H9 (cell line): ENCODE results near the gene OS9. TPM values are rescaled to one million over a fixed set of nuclear protein-coding genes. Genes with fewer than 3 reads are reported as not detected.

Experiments
- DNase-seq: peaks from one replicate; pipeline ENCODE4 v3.0.0-alpha.2; 2017
- H2AFZ ChIP-seq: one replicate; pipeline ENCODE4 v1.6.1; 2013; ENCODE audit warnings: mild to moderate bottlenecking, low read length, control low read depth, moderate library complexity
- H2AK5ac ChIP-seq: 2 replicates; pipeline ENCODE4 v1.6.1; 2013; ENCODE audit warnings: low read length, control low read depth, mixed read lengths; ENCODE audit not compliant: insufficient read length
- H2BK120ac ChIP-seq: one replicate; pipeline ENCODE4 v1.6.1; 2013; ENCODE audit warnings: low read depth, mild to moderate bottlenecking, low read length, control low read depth, inconsistent platforms; ENCODE audit not compliant: poor library complexity, severe bottlenecking
- H2BK12ac ChIP-seq: 2 replicates; pipeline ENCODE4 v1.6.1; 2013; ENCODE audit warnings: low read length, control low read depth, mixed read lengths, low read depth; ENCODE audit not compliant: insufficient read length
- H2BK15ac ChIP-seq: 2 replicates; pipeline ENCODE4 v1.6.1; 2013; ENCODE audit warnings: low read depth, low read length, control low read depth
- H2BK20ac ChIP-seq: one replicate; pipeline ENCODE4 v1.6.1; 2013; ENCODE audit warnings: low read depth, mild to moderate bottlenecking, low read length, control low read depth, inconsistent platforms; ENCODE audit not compliant: poor library complexity, severe bottlenecking
- H2BK5ac ChIP-seq: 2 replicates; pipeline ENCODE4 v1.6.1; 2013; ENCODE audit warnings: low read length, control low read depth, mixed read lengths; ENCODE audit not compliant: insufficient read length
- H3K14ac ChIP-seq: 2 replicates; pipeline ENCODE4 v1.6.1; 2013; ENCODE audit warnings: low read length, control low read depth; ENCODE audit not compliant: insufficient read depth
- H3K18ac ChIP-seq: 2 replicates; pipeline ENCODE4 v1.6.1; 2013; ENCODE audit warnings: low read depth, mild to moderate bottlenecking, mixed read lengths, low read length, control low read depth; ENCODE audit not compliant: insufficient read length
- H3K23ac ChIP-seq: 2 replicates; pipeline ENCODE4 v1.6.1; 2013; ENCODE audit warnings: low read length, control low read depth, mixed read lengths, low read depth; ENCODE audit not compliant: insufficient read length
- H3K23me2 ChIP-seq: 2 replicates; pipeline ENCODE4 v1.6.1; 2013; ENCODE audit warnings: low read depth, mild to moderate bottlenecking, mixed read lengths, low read length, control low read depth; ENCODE audit not compliant: insufficient read length, poor library complexity, severe bottlenecking
- H3K27ac ChIP-seq: 2 replicates; pipeline ENCODE4 v1.5.1; 2013; ENCODE audit warnings: low read length, control low read depth, mixed read lengths, low read depth; ENCODE audit not compliant: insufficient read length
- H3K27me3 ChIP-seq: 2 replicates; pipeline ENCODE4 v1.6.1; 2013; ENCODE audit warnings: low read length, control low read depth, inconsistent platforms; ENCODE audit not compliant: insufficient read depth
- H3K4ac ChIP-seq: 2 replicates; pipeline ENCODE4 v1.6.1; 2013; ENCODE audit warnings: low read depth, mild to moderate bottlenecking, control low read depth, inconsistent platforms, low read length, moderate library complexity
- H3K4me1 ChIP-seq: 2 replicates; pipeline ENCODE4 v1.6.1; 2013; ENCODE audit warnings: low read length, control low read depth, inconsistent platforms; ENCODE audit not compliant: insufficient read depth
- H3K4me2 ChIP-seq: 2 replicates; pipeline ENCODE4 v1.6.1; 2013; ENCODE audit warnings: low read length, control low read depth, mixed read lengths; ENCODE audit not compliant: insufficient read length, insufficient read depth
- H3K56ac ChIP-seq: 2 replicates; pipeline ENCODE4 v1.6.1; 2013; ENCODE audit warnings: low read depth, mild to moderate bottlenecking, mixed read lengths, low read length, control low read depth; ENCODE audit not compliant: insufficient read length
- H3K79me1 ChIP-seq: 2 replicates; pipeline ENCODE4 v1.6.1; 2013; ENCODE audit warnings: low read depth, mild to moderate bottlenecking, moderate library complexity, low read length, control low read depth, inconsistent platforms; ENCODE audit not compliant: insufficient read depth, poor library complexity, severe bottlenecking
- H3K79me2 ChIP-seq: 2 replicates; pipeline ENCODE4 v1.6.1; 2013; ENCODE audit warnings: low read length, control low read depth, inconsistent platforms; ENCODE audit not compliant: insufficient read depth
- H3K9ac ChIP-seq: 2 replicates; pipeline ENCODE4 v1.6.1; 2013; ENCODE audit warnings: low read length, control low read depth, mixed read lengths; ENCODE audit not compliant: insufficient read length; ENCODE audit errors: extremely low read depth
- H3K9me3 ChIP-seq: one replicate; pipeline ENCODE4 v1.6.1; 2013; ENCODE audit warnings: low read depth, low read length, inconsistent platforms; ENCODE audit not compliant: control insufficient read depth
- H3T11ph ChIP-seq: one replicate; pipeline ENCODE4 v1.6.1; 2013; ENCODE audit warnings: mild to moderate bottlenecking, low read length, control low read depth, inconsistent platforms
- H4K20me1 ChIP-seq: one replicate; pipeline ENCODE4 v1.6.1; 2013; ENCODE audit not compliant: control insufficient read depth, insufficient read length, insufficient read depth
- H4K5ac ChIP-seq: 2 replicates; pipeline ENCODE4 v1.6.1; 2013; ENCODE audit warnings: low read depth, mild to moderate bottlenecking, mixed read lengths, low read length, control low read depth; ENCODE audit not compliant: insufficient read length
- H4K8ac ChIP-seq: replicated peaks from 2 replicates; pipeline ENCODE4 v1.6.1; 2013; ENCODE audit warnings: low read length, control low read depth, mixed read lengths, low read depth; ENCODE audit not compliant: insufficient read length
- H4K91ac ChIP-seq: 2 replicates; pipeline ENCODE4 v1.6.1; 2013; ENCODE audit warnings: low read depth, mild to moderate bottlenecking, moderate library complexity, mixed read lengths, low read length, control low read depth; ENCODE audit not compliant: insufficient read length
- H3K27ac Mint-ChIP-seq, 3 experiments: 2 replicates in 2 of 3; 3 replicates in 1 of 3; pipeline ENCODE4 v1.8.0; 2020 to 2021; ENCODE audit warnings: mixed read lengths in 3 of 3, mild to moderate bottlenecking in 1 of 3, moderate library complexity in 1 of 3
- H3K27me3 Mint-ChIP-seq: 2 replicates; pipeline ENCODE4 v1.8.0; 2021; ENCODE audit warnings: low read depth, mild to moderate bottlenecking, moderate library complexity, mixed read lengths
- H3K36me3 Mint-ChIP-seq, 3 experiments: 2 replicates in 2 of 3; 3 replicates in 1 of 3; pipeline ENCODE4 v1.8.0; 2020 to 2021; ENCODE audit warnings: low read depth in 3 of 3, mixed read lengths in 3 of 3; ENCODE audit not compliant: insufficient read depth in 1 of 3
- H3K4me1 Mint-ChIP-seq, 2 experiments: 2 replicates each; pipeline ENCODE4 v1.8.0; 2020; ENCODE audit warnings: mixed read lengths in 2 of 2
- H3K4me3 Mint-ChIP-seq, 2 experiments: 2 replicates in 1 of 2; 3 replicates in 1 of 2; pipeline ENCODE4 v1.8.0; 2020 to 2021; ENCODE audit warnings: mild to moderate bottlenecking in 2 of 2, mixed read lengths in 2 of 2, moderate library complexity in 1 of 2
- H3K9me3 Mint-ChIP-seq, 2 experiments: 2 replicates in 1 of 2; 3 replicates in 1 of 2; pipeline ENCODE4 v1.8.0; 2020; ENCODE audit warnings: mild to moderate bottlenecking in 2 of 2, mixed read lengths in 2 of 2, moderate library complexity in 1 of 2
- CTCF ChIP-seq: fragments of 200-600 bp; sonication (generic); conservative IDR thresholded peaks from 3 replicates; pipeline ENCODE4 v1.8.0; 2021; ENCODE audit warnings: antibody characterized with exemption, mild to moderate bottlenecking
- WGBS: extraction: QIAGEN DNeasy Blood & Tissue Kit; methylation state at CpG from one replicate; pipeline ENCODE4 v1.1.7; 2013; ENCODE audit warnings: missing lambda C conversion rate, low lambda C conversion rate, mixed read lengths; ENCODE audit not compliant: insufficient read length; ENCODE audit errors: extremely low coverage; 5-methylcytosine and 5-hydroxymethylcytosine counted together
- total RNA-seq: library from RNA; stranded (reverse); gene quantifications from 2 replicates; pipeline ENCODE4 v1.2.1, GENCODE V29; 2021

Gene OS9
- total RNA-seq, 1 experiment from 2014 or later: 112 TPM

- H2BK120ac ChIP-seq: no peak within 1 kb of the TSS
- H3K23ac ChIP-seq: no peak within 1 kb of the TSS
- peaks cover 11% of the 10 kb centered on the region for H3K27me3 ChIP-seq
- Mint-ChIP-seq H3K27ac (peak within 1 kb of the TSS in 2 of 3 experiments; percentile 57 to 83; a peak in 3 of 7 replicates), H3K9me3 (peaks cover 0 to 2% of the 10 kb centered on the region in 2 experiments; a peak in 2 of 5 replicates), H3K27me3 (peaks cover 30% of the 10 kb centered on the region), H3K36me3 (peaks cover 20 to 38% (median 25%) of the 10 kb centered on the region in 3 experiments), H3K4me1 (peaks cover 43 to 44% of the 10 kb centered on the region in 2 experiments), H3K4me3 (peak within 1 kb of the TSS; percentile 81 to 93)
- H3K79me2 ChIP-seq: peaks cover 13% of the 10 kb centered on the region; the same call in 1 of the 2 replicates
- H3K4me1 ChIP-seq: 0 out of 2 replicates have a peak, but pooled peaks cover 7% of the 10 kb centered on the region
- H4K8ac ChIP-seq: no peak within 1 kb of the TSS
- H3K18ac ChIP-seq: no peak within 1 kb of the TSS
- H3K4me2 ChIP-seq: peak within 1 kb of the TSS; percentile 65
- H3K79me1 ChIP-seq: no peaks in the 10 kb centered on the region
- H4K91ac ChIP-seq: no peak within 1 kb of the TSS
- H3K4ac ChIP-seq: no peak within 1 kb of the TSS
- no peak within 1 kb of the TSS for H3K9ac ChIP-seq
- no peak within 1 kb of the TSS for H2BK20ac ChIP-seq
- no peak within 1 kb of the TSS for H3T11ph ChIP-seq
- no peak within 1 kb of the TSS for H4K5ac ChIP-seq
- H2BK5ac ChIP-seq: no peak within 1 kb of the TSS
- peaks cover 17% of the 10 kb centered on the region for H3K23me2 ChIP-seq
- no peak within 1 kb of the TSS for H2BK12ac ChIP-seq
- peak; percentile 89 for DNase-seq
- no peaks in the 10 kb centered on the region for H3K9me3 ChIP-seq
- WGBS: no CpG with 5 or more reads among the region's 41 CpGs
- TF ChIP-seq CTCF: no peak
- H2BK15ac ChIP-seq: no peak within 1 kb of the TSS
- H3K14ac ChIP-seq: no peak within 1 kb of the TSS
- H3K56ac ChIP-seq: no peak within 1 kb of the TSS
- H2AK5ac ChIP-seq: no peak within 1 kb of the TSS
- H4K20me1 ChIP-seq: no peaks in the 10 kb centered on the region
- no peak within 1 kb of the TSS for H3K27ac ChIP-seq
- H2AFZ ChIP-seq: no peak within 1 kb of the TSS
Observed at GRCh38 chr12:57754411-57755193, 60.7 kb downstream of the OS9 start, which contains the start of gene MARCHF9. MARCHF9 (plus strand) TSS chr12:57755103; CDS start chr12:57755529, 426 bp downstream.
